ENCODE results near the gene ATP8B1. TPM values are rescaled to one million over a fixed set of nuclear protein-coding genes. Genes with fewer than 3 reads are reported as not detected.
A peak's percentile ranks its signal among the peaks of the same experiment; 100 is the strongest.

Gene ATP8B1
- total and polyA plus RNA-seq, 2 experiments from 2014 or later: 15.8 to 43.9 TPM

- Histone ChIP-seq H4K20me1 (ENCODE audit: insufficient read depth) (no peaks in the 10 kb centered on the region), H3K9me3 (ENCODE audit: low read depth) (no peaks in the 10 kb centered on the region), H3K79me2 (ENCODE audit: insufficient read depth) (peaks cover 100% of the 10 kb centered on the region), H3F3A (ENCODE audit: insufficient read depth) (peaks cover 37% of the 10 kb centered on the region), H3K9ac (0 out of 2 replicates have a peak overlapping the region, but pooled peaks have one; percentile 7), H3K27me3 (replicated peaks; ENCODE audit: insufficient read depth) (no peaks in the 10 kb centered on the region), H3K9me2 (ENCODE audit: insufficient read depth) (no peaks in the 10 kb centered on the region; the same call in 1 of the 2 replicates), H3K4me2 (ENCODE audit: unreplicated experiment) (peak overlapping the region; percentile 67), H3K4me3 (peak overlapping the region; percentile 41), H3K4me1 (ENCODE audit: insufficient read depth) (peaks cover 61% of the 10 kb centered on the region), H2AFZ (no peak overlapping the region; the same call in 1 of the 2 replicates), H3K36me3 (ENCODE audit: low read depth) (no peaks in the 10 kb centered on the region; the same call in 1 of the 2 replicates), H3K27ac (peak overlapping the region; percentile 62)
- peak; percentile 24 for DNase-seq
- TF ChIP-seq EZH2 (IDR thresholded peaks at IDR 0.05; ENCODE audit: insufficient read depth, poor library complexity, severe bottlenecking): no peak
- no peak for TF ChIP-seq EZH2phosphoT487 (IDR thresholded peaks at IDR 0.05; ENCODE audit: insufficient read depth, low read depth)
- WGBS, 2 experiments (ENCODE audit: low coverage in 1 of 2, low lambda C conversion rate in 2 of 2, missing lambda C conversion rate in 2 of 2): 3 to 11% methylated on average over 2 of the region's 2 CpGs
- in situ Hi-C loops (cut with MboI): no loop called here
These were observed 22.8 kb downstream of the ATP8B1 start for GRCh38 chr18:57780318-57780705.

DNA sequence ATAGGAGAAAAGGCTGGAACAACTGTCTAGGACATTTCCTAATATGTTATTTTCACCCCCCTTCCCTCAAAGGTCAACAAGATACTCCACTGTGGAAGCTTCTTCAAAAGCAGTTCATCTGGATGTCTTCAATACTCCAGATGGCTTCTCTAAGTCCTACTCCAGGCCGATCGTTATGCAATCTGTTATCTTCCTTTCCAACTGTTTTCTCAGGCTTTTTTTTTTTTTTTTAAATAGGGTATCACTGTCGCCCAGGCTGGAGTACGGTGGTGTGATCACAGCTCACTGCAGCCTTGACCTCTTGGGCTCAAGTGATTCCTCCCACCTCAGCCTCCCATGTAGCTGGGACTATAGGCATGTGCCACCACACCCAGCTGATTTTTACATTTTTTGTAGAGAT, 26.3 kb downstream of the ATP8B1 start:
- Histone ChIP-seq H3K27me3 (replicated peaks; ENCODE audit: insufficient read depth) (no peaks in the 10 kb centered on the region), H3K9me2 (ENCODE audit: insufficient read depth) (no peaks in the 10 kb centered on the region), H3K4me2 (ENCODE audit: unreplicated experiment) (no peak overlapping the region), H3K9ac (no peak overlapping the region), H3K4me3 (no peak overlapping the region), H2AFZ (no peak overlapping the region), H4K20me1 (ENCODE audit: insufficient read depth) (no peaks in the 10 kb centered on the region), H3K9me3 (ENCODE audit: low read depth) (no peaks in the 10 kb centered on the region), H3K36me3 (ENCODE audit: low read depth) (no peaks in the 10 kb centered on the region; the same call in 1 of the 2 replicates), H3K27ac (0 out of 2 replicates have a peak overlapping the region, but pooled peaks have one; percentile 23), H3F3A (ENCODE audit: insufficient read depth) (peaks cover 37% of the 10 kb centered on the region), H3K4me1 (ENCODE audit: insufficient read depth) (peaks cover 45% of the 10 kb centered on the region), H3K79me2 (ENCODE audit: insufficient read depth) (peaks cover 100% of the 10 kb centered on the region)
- TF ChIP-seq EZH2 (IDR thresholded peaks at IDR 0.05; ENCODE audit: insufficient read depth, poor library complexity, severe bottlenecking): no peak
- no peak for TF ChIP-seq EZH2phosphoT487 (IDR thresholded peaks at IDR 0.05; ENCODE audit: insufficient read depth, low read depth)
- peak; percentile 41 for DNase-seq
- WGBS, 2 experiments (ENCODE audit: low coverage in 1 of 2, low lambda C conversion rate in 2 of 2, missing lambda C conversion rate in 2 of 2): 27 to 37% methylated on average over 4 of the region's 4 CpGs
- in situ Hi-C loops (cut with MboI): no loop called here

- H2AFZ ChIP-seq: no peak overlapping the region
- H4K20me1 ChIP-seq (ENCODE audit: insufficient read depth): no peaks in the 10 kb centered on the region
- no peaks in the 10 kb centered on the region for H3K27me3 ChIP-seq (replicated peaks; ENCODE audit: insufficient read depth)
- no peak for DNase-seq
- peak overlapping the region; percentile 23; the same call in 1 of the 2 replicates for H3K27ac ChIP-seq
- H3F3A ChIP-seq (ENCODE audit: insufficient read depth): peaks cover 39% of the 10 kb centered on the region
- no peak for TF ChIP-seq EZH2phosphoT487 (IDR thresholded peaks at IDR 0.05; ENCODE audit: insufficient read depth, low read depth)
- TF ChIP-seq EZH2 (IDR thresholded peaks at IDR 0.05; ENCODE audit: insufficient read depth, poor library complexity, severe bottlenecking): no peak
- no peaks in the 10 kb centered on the region; the same call in 1 of the 2 replicates for H3K36me3 ChIP-seq (ENCODE audit: low read depth)
- H3K4me1 ChIP-seq (ENCODE audit: insufficient read depth): peaks cover 41% of the 10 kb centered on the region
- in situ Hi-C loops (cut with MboI): no loop called here
- 82 to 87% methylated on average over 3 of the region's 3 CpGs for WGBS, 2 experiments (ENCODE audit: low coverage in 1 of 2, low lambda C conversion rate in 2 of 2, missing lambda C conversion rate in 2 of 2)
- no peaks in the 10 kb centered on the region for H3K9me3 ChIP-seq (ENCODE audit: low read depth)
- H3K9ac ChIP-seq: no peak overlapping the region
- peak overlapping the region; percentile 31 for H3K4me2 ChIP-seq (ENCODE audit: unreplicated experiment)
- H3K4me3 ChIP-seq: no peak overlapping the region
- no peaks in the 10 kb centered on the region for H3K9me2 ChIP-seq (ENCODE audit: insufficient read depth)
- peaks cover 100% of the 10 kb centered on the region for H3K79me2 ChIP-seq (ENCODE audit: insufficient read depth)
These were observed 26.8 kb downstream of the ATP8B1 start for GRCh38 chr18:57776354-57776753.

- DNase-seq: peak; percentile 67
- no peaks in the 10 kb centered on the region for H3K27me3 ChIP-seq (replicated peaks; ENCODE audit: insufficient read depth)
- peaks cover 37% of the 10 kb centered on the region for H3K4me1 ChIP-seq (ENCODE audit: insufficient read depth)
- TF ChIP-seq EZH2phosphoT487 (IDR thresholded peaks at IDR 0.05; ENCODE audit: insufficient read depth, low read depth): no peak
- TF ChIP-seq EZH2 (IDR thresholded peaks at IDR 0.05; ENCODE audit: insufficient read depth, poor library complexity, severe bottlenecking): no peak
- H3K9me3 ChIP-seq (ENCODE audit: low read depth): no peaks in the 10 kb centered on the region
- H2AFZ ChIP-seq: no peak overlapping the region
- H4K20me1 ChIP-seq (ENCODE audit: insufficient read depth): no peaks in the 10 kb centered on the region
- peak overlapping the region; percentile 23; the same call in 1 of the 2 replicates for H3K27ac ChIP-seq
- H3K4me2 ChIP-seq (ENCODE audit: unreplicated experiment): peak overlapping the region; percentile 31
- H3K4me3 ChIP-seq: no peak overlapping the region
- no peaks in the 10 kb centered on the region for H3K9me2 ChIP-seq (ENCODE audit: insufficient read depth)
- peaks cover 100% of the 10 kb centered on the region for H3K79me2 ChIP-seq (ENCODE audit: insufficient read depth)
- no peak overlapping the region for H3K9ac ChIP-seq
- in situ Hi-C loops (cut with MboI): no loop called here
- WGBS, 2 experiments (ENCODE audit: low coverage in 1 of 2, low lambda C conversion rate in 2 of 2, missing lambda C conversion rate in 2 of 2): 34% methylated on average over 3 of the region's 3 CpGs
- H3F3A ChIP-seq (ENCODE audit: insufficient read depth): peaks cover 35% of the 10 kb centered on the region
- H3K36me3 ChIP-seq (ENCODE audit: low read depth): no peaks in the 10 kb centered on the region
These were observed 27.2 kb downstream of the ATP8B1 start for GRCh38 chr18:57775937-57776336.

Measured in GM23248 (cell line).